ENCODE measurements around the gene PGAP2.
"Not testable (repeated sequence)": the region's sequence is repeated elsewhere in the genome, so short reads cannot be mapped to it uniquely, and the experiment has no call there.

PGAP2 gene

DNA sequence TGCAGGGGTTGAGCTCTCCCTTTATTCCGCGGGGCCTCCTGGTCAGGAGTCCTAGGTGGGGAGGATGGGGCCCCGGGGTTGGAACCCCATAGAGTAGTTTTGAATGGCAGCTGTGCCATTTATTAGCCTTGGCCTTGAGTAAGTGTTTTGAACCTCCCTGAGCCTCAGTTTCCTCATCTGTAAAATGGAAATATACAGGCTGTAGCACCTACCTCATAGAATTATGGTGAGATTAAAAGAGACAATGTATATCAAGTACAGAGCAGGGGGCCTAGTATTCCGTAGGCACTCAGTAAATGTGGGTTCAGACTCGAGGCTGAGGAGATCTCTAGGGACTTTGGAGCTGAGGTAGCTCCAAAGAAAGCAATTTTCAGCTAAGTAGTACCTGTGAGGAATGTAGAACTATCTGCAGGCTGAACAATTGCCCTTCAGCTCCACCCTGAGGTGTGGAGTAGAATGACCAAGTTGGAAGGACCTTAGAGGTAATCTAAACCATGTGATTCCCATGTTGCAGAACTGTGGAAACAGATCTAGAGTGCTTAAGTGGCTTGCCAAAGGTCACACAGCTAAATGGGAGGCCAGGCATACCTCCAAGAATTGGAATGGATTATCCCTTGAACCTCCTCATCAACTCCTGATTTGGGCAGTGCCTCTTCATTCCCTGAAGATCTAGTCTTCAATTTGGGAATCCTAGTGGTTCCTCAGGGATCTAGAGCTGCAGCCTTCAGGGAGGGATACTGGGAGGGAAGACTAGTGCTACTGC lies 682 bp downstream of the PGAP2 start:
- peak; percentile 56 for DNase-seq

DNA sequence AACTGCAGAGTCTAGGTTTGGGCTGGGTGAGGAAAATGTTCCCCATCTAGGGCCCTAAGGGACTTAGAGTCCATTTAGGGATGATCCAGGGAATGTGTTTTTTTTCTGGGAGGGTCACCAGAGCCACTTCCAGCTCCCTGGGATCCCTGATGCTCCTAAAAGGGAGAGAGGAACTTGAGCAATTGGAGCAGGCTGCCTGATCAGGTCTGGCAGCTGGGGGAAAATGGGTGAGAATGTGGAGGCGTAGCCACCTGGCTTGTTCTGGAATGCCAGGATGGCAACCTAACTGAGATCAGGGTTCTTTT lies 1.2 kb downstream of the PGAP2 start:
- DNase-seq, result no peak

DNA sequence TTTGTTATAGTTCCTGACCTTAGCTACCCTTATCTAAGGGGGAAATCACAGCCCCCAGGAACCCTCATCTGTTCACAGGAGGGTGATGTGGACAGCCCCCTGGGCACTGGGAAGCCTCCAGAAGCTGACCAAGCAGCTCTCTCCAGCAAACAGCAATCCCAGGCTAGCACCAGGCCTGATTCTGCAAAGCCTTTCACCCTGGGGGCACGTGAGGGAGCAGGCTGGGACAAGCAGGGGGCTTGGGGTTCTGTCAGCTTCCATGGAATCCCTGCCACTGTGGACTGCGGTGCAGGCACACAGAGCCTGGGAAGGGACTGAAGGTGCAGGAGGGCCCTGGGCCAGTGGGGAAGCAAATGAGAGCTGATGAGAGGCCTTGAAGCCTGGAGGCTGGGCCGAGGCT lies 2.1 kb downstream of the PGAP2 start:
- DNase-seq, result no peak

DNA sequence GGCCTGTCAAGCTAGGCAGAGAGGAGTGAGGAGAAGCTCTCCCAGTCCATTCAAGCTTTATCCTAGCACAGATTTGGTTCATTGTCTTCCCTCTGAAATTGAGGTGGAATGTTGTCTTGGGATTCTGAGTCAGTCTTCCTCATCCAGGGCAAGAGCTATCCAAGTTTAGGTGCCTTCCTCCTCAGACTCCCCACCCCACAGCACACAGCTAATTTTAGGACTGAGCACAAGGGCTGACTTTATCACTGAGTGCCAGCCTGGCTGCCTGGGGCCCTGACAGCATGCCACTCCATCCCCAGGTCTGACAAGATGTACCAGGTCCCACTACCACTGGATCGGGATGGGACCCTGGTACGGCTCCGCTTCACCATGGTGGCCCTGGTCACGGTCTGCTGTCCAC lies 2.6 kb downstream of the PGAP2 start:
- no peak for DNase-seq

- not testable (repeated sequence) for DNase-seq
These were observed 6.5 kb downstream of the PGAP2 start for GRCh38 chr11:3814832-3815231.

- DNase-seq, result no peak
These were observed 7.5 kb downstream of the PGAP2 start for GRCh38 chr11:3815845-3816244.

DNA sequence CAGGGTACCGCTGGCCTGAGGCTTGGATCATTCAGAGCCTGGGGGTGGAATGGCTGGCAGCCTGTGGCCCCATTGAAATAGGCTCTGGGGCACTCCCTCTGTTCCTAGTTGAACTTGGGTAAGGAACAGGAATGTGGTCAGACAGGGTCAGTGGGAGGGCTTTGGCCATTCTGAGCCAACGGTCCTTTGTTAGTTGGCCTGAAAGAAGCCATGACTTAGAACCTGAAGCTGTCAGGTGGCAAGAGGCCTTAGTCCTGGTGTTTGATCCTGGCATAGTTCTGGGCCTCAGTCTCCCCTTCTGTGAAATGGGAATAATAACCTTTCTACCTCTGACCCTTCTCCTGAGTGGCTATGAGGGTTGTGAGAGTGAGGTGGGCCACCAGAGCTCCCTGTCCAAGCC lies 8.3 kb downstream of the PGAP2 start:
- no peak for DNase-seq

DNA sequence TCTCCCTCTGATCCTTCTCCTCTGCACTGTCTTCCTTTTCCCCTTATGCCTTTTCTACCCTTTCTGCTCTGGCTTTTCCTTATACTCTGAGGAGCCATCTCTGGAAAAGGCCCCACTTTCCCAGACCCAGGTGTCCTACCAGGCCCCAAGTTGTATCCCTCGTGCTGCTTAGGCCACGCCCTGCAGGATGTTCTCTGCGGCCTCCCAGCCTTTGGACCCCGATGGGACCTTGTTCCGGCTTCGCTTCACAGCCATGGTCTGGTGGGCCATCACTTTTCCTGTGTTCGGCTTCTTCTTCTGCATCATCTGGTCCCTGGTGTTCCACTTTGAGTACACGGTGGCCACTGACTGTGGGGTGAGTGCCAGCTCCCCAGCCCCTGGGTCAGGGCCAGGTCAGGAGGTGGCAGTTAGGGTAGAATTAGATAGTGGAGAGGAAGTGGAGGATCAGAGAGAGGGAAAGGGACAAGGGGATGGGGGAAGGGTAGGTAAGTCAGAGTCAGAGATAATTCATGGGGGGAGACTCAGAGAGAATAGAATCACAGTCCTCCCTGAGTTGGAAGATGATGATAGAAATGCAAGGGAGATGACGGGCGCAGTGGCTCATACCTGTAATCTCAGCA lies 8.9 kb downstream of the PGAP2 start:
- no peak for DNase-seq

DNA sequence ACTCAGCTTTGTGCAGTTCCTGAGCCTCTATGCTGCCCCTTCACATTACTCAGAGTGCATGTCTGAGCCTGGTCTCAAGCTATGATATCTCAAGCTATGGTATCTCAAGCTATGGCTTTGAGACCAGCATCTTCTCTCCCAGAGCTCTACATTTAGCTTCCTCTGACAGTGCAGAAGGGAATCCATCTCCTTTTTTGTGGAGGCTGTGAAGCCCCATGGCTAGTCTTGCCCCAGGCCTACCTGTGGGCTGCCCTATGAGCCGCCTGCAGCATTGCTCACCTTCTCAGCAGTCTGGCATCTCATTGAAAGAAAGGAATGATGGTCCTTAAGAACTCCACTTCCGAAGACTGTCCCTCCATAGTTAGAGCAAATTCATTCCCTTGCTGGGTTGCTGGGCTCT lies 12.6 kb downstream of the PGAP2 start:
- no peak for DNase-seq

- DNase-seq, result no peak
These were observed 14.0 kb downstream of the PGAP2 start for GRCh38 chr11:3822312-3822711.

DNA sequence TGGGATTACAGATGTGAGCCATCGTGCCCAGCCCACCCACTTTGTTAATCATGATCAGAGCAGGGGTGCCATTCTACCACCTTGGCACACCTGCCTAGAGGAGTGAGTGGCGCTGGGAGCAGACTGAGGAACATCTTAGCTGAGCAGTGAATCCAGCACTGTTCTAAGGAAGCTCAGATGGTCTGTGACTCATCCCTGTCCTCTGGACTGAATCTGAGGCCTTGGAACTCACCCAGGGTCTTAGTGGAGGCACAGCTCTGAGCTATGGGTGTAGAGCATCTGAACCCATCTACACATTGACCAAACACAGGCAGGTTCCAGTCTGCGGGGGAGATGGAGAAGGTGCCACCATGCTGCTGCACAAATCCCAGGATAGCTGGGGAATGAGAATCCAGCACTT lies 14.9 kb downstream of the PGAP2 start:
- peak; percentile 29 for DNase-seq

DNA sequence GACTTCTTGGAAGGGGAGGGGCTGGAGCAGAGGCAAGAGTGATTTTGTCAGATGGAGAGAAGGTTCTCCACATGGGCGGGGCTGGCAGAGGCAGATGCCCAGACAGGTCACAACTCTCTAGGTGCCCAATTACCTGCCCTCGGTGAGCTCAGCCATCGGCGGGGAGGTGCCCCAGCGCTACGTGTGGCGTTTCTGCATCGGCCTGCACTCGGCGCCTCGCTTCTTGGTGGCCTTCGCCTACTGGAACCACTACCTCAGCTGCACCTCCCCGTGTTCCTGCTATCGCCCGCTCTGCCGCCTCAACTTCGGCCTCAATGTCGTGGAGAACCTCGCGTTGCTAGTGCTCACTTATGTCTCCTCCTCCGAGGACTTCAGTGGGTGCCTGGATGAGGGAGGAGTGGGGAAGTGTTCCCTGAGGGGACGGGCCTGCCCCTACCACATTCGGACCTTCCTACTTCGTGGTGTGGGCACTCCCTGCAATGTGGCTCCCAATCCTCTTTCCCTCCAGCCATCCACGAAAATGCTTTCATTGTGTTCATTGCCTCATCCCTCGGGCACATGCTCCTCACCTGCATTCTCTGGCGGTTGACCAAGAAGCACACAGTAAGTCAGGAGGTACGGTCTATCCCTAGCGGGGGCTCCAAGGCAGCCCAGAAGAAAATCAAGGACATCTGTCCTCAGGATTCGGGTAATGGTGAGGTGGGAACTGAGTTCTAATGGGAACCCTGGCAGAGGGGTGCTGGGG lies 15.6 kb downstream of the PGAP2 start:
- no peak for DNase-seq

GRCh38 chr11:3824714-3825472 lies 16.5 kb downstream of the PGAP2 start:
- DNase-seq, result peak; percentile 88

GRCh38 chr11:3825473-3826154 lies 17.3 kb downstream of the PGAP2 start:
- DNase-seq, result no peak

DNA sequence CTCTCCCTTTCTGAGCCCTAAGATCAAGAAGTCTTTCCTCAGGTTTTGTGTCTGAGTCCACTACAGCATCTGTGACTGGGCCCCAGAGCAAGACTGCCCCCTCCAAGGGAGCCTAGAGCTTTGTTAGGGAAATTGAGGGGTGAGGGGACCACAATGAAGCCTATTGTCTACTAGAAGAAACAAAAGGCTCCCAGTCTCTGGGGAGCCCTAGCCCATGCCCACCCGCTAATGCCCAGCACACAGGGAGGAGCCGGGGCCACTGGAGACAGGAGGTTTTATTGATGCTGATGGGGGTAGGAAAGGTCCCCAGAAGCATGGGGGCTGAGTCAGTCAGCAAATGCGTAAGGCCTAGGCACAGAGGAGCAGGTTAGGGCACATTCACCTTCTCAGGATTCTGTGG lies 18.4 kb downstream of the PGAP2 start:
- no peak for DNase-seq

- DNase-seq, result no peak
These were observed 19.2 kb downstream of the PGAP2 start for GRCh38 chr11:3827434-3828186.

DNA sequence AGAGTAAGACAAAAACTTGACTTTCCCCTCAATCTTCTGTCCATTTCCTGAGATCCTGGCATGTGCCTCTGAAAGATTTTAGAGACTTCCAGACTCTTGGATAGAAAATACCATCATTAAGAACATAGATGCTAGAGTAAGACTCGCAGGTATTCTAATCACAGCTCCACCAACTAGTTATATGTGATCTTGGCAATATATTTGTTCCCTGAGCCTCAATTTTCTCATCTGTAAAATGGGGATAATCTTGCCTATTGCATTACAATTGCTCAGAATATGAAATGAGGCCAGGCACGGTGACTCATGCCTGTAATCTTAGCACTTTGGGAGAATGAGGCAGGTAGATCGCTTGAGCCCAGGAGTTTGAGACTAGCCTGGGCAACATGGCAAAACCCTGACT lies 21.7 kb downstream of the PGAP2 start:
- DNase-seq, result no peak

- no peak for DNase-seq
These were observed 22.4 kb downstream of the PGAP2 start for GRCh38 chr11:3830730-3831129.

- peak; percentile 83 for DNase-seq
These were observed 23.2 kb downstream of the PGAP2 start for GRCh38 chr11:3831378-3832239.

DNA sequence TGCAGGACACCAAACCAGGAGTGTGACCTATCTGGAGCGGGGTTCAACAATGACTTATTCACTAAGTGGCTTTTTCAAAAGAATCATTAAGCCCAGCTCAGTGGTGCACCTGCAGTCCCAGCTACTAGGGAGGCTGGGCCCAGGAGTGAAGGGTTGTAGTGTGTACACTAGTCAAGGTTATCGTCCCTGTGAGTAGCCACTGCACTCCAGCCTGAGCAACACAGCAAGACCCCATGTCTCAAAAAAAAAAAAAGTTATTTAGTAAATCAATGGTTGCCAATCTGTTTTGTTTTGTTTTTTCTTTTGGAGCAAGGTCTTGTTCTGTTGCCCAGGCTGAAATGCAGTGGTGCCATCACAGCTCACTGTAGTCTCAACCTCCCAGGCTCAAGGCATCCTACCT lies 24.5 kb downstream of the PGAP2 start:
- no peak for DNase-seq

GRCh38 chr11:3833449-3833848 lies 25.1 kb downstream of the PGAP2 start:
- no peak for DNase-seq
